Hindlimb muscle (tissue), 1 donor: ENCODE results near the gene CHD9. TPM values are rescaled to one million over a fixed set of nuclear protein-coding genes. Genes with fewer than 3 reads are reported as not detected.
"Not testable (repeated sequence)": the region's sequence is repeated elsewhere in the genome, so short reads cannot be mapped to it uniquely, and the experiment has no call there.

Source experiments
- DNase-seq: peaks from one replicate; pipeline ENCODE4 v3.0.0-alpha.2; 2013
- polyA plus RNA-seq: library from polyadenylated mRNA; unstranded; fragments of 120-200 nt; gene quantifications from one replicate; pipeline ENCODE4 v1.2.1, GENCODE V29; 2013; ENCODE audit not compliant: insufficient read length

Gene CHD9
- polyA plus RNA-seq, 1 donor = 45.7 TPM

GRCh38 chr16:53135329-53135728, 80.5 kb downstream of the CHD9 start:
- DNase-seq = no peak

- DNase-seq = no peak
These were observed 88.2 kb downstream of the CHD9 start for GRCh38 chr16:53142823-53143568.

DNA sequence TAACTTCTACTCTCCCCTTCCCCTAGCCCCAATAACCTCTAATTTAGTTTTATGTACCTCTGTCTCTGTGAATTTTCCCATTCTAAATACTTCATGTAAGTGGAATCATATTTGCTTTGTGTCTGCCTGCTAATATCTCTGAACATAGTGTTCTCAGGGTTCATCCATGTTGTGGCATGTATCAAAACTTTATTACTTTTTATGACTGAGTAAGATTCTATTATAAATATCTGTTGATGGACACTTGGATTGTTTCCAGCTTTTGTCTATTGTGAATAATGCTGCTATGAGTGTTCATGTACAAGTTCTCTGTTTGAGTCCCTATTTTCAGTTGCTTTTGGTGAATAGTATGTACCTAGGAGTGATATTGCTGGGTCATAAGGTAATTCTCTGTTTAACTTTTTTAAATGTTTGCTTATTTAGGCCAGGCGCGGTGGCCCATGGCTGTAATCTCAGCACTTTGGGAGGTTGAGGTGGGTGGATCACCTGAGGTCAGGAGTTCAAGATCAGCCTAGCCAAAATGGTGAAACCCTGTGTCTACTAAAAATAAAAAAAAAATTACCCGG, 92.8 kb downstream of the CHD9 start:
- DNase-seq = no peak

- DNase-seq = no peak
These were observed 96.0 kb downstream of the CHD9 start for GRCh38 chr16:53150769-53151168.

DNA sequence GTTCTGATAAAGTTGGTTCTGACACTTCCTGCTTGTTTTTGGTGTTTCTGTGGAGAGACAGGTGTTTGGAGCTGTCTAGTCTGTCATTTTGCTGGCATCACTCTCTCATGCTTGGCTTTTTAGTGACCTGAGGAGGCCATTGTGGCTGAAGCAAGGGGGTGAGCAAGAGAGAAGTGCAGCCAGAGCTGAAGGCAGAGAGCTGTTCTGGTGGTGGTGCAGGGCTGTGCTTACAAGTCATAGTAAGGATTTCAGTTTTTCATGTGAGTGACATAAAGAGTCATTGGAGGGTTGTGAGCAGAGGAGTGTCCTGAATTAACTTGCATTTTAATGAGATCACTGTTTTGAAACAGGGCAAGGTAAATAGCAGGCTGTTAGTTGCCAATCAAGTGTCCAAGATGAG, 97.5 kb downstream of the CHD9 start:
- no peak for DNase-seq

- no peak for DNase-seq
These were observed 98.3 kb downstream of the CHD9 start for GRCh38 chr16:53153130-53153529.

GRCh38 chr16:53154513-53154912, 99.7 kb downstream of the CHD9 start:
- DNase-seq = no peak

DNA sequence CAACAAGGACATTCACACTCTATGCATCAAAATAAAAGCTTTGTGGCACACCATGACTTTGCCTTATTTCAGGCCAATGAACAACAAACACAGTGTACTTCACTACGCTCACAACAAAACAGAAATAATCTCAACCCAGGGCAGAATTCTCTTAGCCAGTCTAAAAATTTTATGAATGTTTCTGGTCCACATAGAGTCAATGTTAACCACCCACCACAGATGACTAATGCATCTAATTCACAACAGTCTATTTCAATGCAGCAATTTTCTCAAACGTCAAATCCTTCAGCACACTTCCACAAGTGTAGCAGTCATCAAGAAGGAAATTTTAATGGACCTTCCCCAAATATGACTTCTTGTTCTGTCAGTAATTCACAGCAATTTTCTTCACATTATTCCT, 101.7 kb downstream of the CHD9 start:
- no peak for DNase-seq

GRCh38 chr16:53159781-53160436, 105.1 kb downstream of the CHD9 start:
- peak; percentile 55 for DNase-seq

- no peak for DNase-seq
These were observed 111.3 kb downstream of the CHD9 start for GRCh38 chr16:53166099-53166498.

DNA sequence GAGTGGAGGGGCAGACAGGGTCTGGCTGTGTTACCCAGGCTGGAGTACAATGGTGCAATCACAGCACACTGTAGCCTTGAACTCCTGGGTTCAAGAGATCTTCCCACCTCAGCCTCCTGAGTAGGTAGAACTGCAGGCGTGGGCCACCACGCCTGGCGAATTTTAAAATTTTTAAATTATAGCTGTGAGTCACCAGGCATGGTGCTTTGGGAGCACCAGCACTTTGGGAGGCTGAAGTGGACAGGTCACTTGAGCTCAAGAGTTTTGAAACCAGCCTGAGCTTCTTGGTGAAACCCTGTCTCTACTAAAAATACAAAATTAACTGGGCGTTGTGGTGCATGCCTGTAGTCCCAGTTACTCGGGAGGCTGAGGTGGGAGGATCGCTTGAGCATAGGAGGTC, 114.0 kb downstream of the CHD9 start:
- DNase-seq = no peak

DNA sequence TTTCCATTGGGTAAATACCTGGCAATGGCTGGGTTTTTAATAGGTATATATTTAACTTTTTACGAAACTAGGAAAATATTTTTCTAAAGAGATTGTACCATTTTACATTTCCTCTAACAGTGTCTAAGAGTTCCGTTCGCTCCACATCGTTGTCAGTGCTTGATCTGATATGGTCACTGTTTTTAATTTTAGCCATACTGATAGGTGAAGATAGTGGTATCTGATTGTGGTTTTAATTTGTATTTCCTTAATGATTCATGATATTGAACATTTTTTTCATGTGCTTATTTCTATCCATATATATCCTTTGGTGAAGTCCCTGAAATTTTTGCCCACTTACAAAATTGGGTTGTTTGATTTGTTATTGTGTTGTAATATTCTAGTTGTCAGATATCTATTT, 117.7 kb downstream of the CHD9 start:
- DNase-seq = no peak

GRCh38 chr16:53175118-53175517, 120.3 kb downstream of the CHD9 start:
- DNase-seq = no peak

GRCh38 chr16:53176434-53176833, 121.6 kb downstream of the CHD9 start:
- no peak for DNase-seq

- no peak for DNase-seq
These were observed 128.7 kb downstream of the CHD9 start for GRCh38 chr16:53183442-53183841.

- DNase-seq = not testable (repeated sequence)
These were observed 130.9 kb downstream of the CHD9 start for GRCh38 chr16:53185741-53186140.

DNA sequence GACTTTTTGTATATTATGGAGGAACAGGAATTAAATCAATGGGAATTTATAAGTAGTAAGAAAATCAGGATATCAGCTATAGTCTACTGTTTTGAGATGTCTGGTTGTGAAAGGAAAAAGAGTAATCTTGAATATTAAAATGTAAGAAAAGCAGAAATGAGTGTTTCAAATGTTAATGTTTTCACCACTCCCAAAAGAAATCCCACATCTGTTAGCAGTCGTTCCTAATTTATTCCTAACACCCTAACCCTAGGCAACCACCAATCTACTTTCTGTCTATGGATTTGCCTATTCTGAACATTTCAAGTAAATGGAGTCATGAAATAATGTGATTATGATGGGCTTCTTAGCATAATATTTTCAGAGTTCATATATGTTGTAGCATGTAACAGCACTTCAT, 133.0 kb downstream of the CHD9 start:
- DNase-seq = no peak

DNA sequence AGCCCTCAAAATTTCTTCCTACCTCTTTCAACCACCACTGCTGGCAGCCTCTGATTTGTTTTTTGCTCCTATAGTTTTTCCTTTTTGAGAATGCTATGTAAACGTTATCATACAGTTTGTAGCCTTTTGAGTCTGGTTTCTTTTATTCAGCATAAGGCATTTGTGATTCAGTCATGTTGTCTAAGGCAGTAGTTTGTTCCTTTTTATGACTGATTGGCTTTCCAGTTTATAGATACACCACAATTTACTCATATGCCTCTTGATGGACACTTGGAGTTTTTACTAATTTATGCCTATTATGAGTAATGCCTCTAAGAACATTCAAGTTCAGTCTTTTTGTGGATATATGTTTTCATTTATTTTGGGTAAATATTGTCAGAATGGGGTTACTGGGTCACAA, 136.6 kb downstream of the CHD9 start:
- DNase-seq = no peak

GRCh38 chr16:53198933-53199332, 144.1 kb downstream of the CHD9 start:
- no peak for DNase-seq

DNA sequence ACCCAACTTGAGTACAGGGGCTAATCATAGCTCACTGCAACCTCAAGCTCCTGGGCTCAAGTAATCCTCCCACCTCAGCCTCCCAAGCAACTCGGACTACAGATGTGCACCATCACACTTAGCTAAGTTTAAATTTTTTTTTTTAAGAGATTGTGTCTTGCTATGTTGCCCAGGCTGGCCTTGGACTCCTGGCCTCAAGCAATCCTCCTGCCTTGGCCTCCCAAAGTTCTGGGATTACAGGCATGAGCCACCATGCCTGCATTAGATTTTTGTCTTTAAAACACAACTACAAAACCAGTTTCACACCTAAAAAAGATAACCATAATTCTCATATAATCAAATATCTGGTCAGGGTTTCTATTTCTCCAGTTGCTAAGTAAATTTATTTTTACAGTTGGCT, 147.1 kb downstream of the CHD9 start:
- no peak for DNase-seq

DNA sequence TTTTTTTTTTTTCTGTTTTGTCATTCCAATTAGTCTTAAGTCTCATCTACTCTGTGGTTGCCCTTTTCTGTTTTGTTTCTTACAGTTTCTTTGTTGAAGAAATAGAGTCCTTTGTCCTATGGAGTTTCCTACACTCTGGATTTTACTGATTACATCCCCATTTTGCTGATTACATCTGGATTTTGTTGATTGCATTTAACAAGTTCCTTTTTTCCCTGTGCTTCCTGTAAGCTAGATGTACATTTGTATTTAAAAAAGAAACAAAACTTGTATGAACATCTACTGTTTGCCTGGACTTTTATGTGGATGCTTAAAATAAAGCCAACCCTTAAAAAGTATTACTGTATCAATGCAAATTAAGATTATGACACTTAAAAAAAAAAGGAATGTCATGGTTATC, 147.6 kb downstream of the CHD9 start:
- DNase-seq = no peak

DNA sequence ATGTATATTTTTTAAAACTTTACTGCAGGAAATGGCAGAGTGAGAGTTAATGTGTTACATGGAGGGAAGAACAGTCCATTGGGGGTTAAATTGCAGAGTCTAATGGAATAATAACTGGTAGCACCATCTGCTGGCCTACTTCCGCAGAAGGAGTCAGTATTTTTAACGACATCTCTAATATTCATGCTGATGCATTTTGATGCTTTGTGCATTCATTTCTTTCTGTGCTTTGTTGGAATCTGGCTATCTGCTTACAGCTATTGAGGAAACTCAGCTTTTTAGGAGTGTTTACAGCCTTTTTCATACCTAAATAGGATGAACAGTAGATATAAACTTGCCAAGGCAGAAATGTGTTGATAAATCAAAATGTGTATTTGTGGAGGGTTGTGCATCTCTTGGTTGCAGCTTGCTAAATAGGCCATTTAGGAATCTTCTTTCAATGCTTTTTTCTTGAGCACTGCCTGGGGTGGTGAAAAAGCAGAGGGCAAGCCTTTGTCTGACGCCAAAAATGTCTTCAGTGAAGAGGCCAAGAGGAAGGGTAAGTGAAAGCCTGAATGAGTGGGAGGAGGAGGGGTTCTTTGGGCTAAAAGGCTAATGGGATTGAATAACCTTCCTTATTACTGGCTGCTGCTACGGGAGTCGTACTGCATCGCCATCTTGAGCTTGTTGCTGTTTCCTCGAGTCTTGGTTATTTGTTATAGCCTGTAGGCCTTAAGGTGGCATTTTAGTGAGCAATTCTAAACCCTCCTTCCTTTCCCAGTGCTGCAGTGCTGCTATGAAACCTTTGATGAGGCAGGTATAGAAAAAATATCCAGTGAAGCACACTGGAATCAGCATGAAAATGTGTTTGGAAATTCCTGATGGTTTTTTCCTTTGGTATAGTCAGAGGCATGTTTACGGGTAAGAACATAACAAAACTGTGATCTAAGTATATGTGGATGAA, 153.3 kb downstream of the CHD9 start:
- DNase-seq = peak; percentile 84

DNA sequence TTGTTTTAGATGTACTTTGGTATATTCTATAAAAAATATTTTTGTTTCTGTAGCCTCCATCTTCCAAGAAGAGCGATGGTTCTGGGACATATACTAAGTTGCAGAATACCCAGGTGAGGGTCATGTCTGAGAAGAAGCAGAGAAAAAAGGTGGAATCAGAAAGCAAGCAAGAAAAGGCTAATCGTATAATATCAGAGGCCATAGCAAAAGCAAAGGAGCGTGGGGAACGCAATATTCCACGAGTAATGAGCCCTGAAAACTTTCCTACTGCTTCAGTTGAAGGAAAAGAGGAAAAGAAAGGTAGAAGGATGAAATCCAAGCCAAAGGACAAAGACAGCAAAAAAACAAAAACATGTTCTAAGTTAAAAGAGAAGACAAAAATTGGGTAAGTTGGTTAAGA, 154.6 kb downstream of the CHD9 start:
- no peak for DNase-seq
